Smooth muscle cell (in vitro differentiated cells): ENCODE results near the gene NPAS3. TPM values are rescaled to one million over a fixed set of nuclear protein-coding genes. Genes with fewer than 3 reads are reported as not detected.

ENCODE experiments used
- DNase-seq: peaks from one replicate; lab custom pipeline; 2025; ENCODE audit not compliant: unreplicated experiment; lab: John Stamatoyannopoulos, UW
- H2AFZ ChIP-seq: fragments of 200-600 bp; sonication (generic); 2 replicates; pipeline ENCODE4 v1.6.0; 2016; ENCODE audit warnings: antibody characterized with exemption, low read depth, mild to moderate bottlenecking
- H3F3A ChIP-seq: fragments of 200-600 bp; sonication (generic); 2 replicates; pipeline ENCODE4 v1.6.0; 2017; ENCODE audit warnings: antibody characterized with exemption, low read depth
- H3K27ac ChIP-seq: fragments of 200-600 bp; sonication (generic); 2 replicates; pipeline ENCODE4 v1.5.1; 2016; ENCODE audit warnings: low read depth, mild to moderate bottlenecking
- H3K27me3 ChIP-seq: fragments of 200-600 bp; sonication (generic); 2 replicates; pipeline ENCODE4 v1.6.1; 2016; ENCODE audit warnings: low read depth, mild to moderate bottlenecking
- H3K36me3 ChIP-seq: fragments of 200-600 bp; sonication (generic); 2 replicates; pipeline ENCODE4 v1.5.1; 2016; ENCODE audit warnings: low read depth
- H3K4me1 ChIP-seq: fragments of 200-600 bp; sonication (generic); 2 replicates; pipeline ENCODE4 v1.5.1; 2016; ENCODE audit warnings: low read depth
- H3K4me2 ChIP-seq: fragments of 200-600 bp; sonication (generic); 2 replicates; pipeline ENCODE4 v1.6.0; 2016; ENCODE audit warnings: mild to moderate bottlenecking
- H3K4me3 ChIP-seq: fragments of 200-600 bp; sonication (generic); 2 replicates; pipeline ENCODE4 v1.5.1; 2016; ENCODE audit warnings: mild to moderate bottlenecking
- H3K79me2 ChIP-seq: fragments of 200-600 bp; sonication (generic); 2 replicates; pipeline ENCODE4 v1.6.0; 2016; ENCODE audit warnings: low read depth, mild to moderate bottlenecking
- H3K9ac ChIP-seq: fragments of 200-600 bp; sonication (generic); 2 replicates; pipeline ENCODE4 v1.6.0; 2016; ENCODE audit warnings: low read depth
- H3K9me3 ChIP-seq: fragments of 200-600 bp; sonication (generic); replicated peaks from 2 replicates; pipeline ENCODE4 v1.5.1; 2016; ENCODE audit warnings: low read depth
- H4K20me1 ChIP-seq: fragments of 200-600 bp; sonication (generic); 2 replicates; pipeline ENCODE4 v1.6.0; 2016; ENCODE audit warnings: low read depth
- WGBS: methylation state at CpG from one replicate; pipeline ENCODE4 v1.1.7; 2016; ENCODE audit warnings: low lambda C conversion rate; 5-methylcytosine and 5-hydroxymethylcytosine counted together
- polyA plus RNA-seq: library from polyadenylated mRNA; unstranded; fragments of >200 nt; fragmentation: Nextera tagmentation; extraction: Ambion mirVana; gene quantifications from 2 replicates; pipeline ENCODE4 v1.2.1, GENCODE V29; 2016
- total RNA-seq: library from RNA; depleted of rRNA; stranded (reverse); fragments of >200 nt; gene quantifications from 2 replicates; pipeline ENCODE4 v1.2.3, GENCODE V29; 2014
- TF ChIP-seq, protein P1 (sequence below): fragments of 200-600 bp; sonication (generic); IDR thresholded peaks from 2 replicates; pipeline ENCODE4 v1.5.1; 2017; ENCODE audit warnings: borderline replicate concordance, mild to moderate bottlenecking, antibody characterized with exemption; ENCODE audit not compliant: insufficient read depth, poor library complexity, severe bottlenecking

The NPAS3 gene
- total and polyA plus RNA-seq, 2 experiments from 2014 or later: 0.79 to 2.0 TPM

DNA sequence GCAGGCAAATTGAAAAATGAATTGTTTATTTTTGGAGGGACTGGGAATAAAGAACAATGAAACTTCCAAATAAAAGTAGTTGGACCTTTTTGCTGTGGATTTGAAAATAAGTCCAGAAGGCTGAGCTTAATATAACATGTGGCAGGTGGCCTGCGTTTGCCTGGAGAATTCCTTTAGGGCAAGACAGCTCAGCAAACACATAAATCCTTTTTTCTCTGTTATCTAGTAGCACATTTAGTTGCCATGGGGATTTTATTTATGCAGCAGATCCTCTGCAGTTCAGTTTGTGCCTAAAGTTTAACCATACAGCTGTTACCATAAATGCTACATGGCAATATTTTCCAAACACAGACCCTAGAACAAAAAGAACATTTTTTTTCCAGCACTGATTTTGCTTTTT, 180.0 kb downstream of the NPAS3 start:
- no peak overlapping the region for H2AFZ ChIP-seq
- H3K4me2 ChIP-seq: no peak overlapping the region
- no peak overlapping the region for H3K27ac ChIP-seq
- H3K4me3 ChIP-seq: no peak overlapping the region
- no peaks in the 10 kb centered on the region for H3K4me1 ChIP-seq
- no peaks in the 10 kb centered on the region for H3K79me2 ChIP-seq
- DNase-seq: no peak
- H3K27me3 ChIP-seq: no peaks in the 10 kb centered on the region
- H3K36me3 ChIP-seq: no peaks in the 10 kb centered on the region
- no peaks in the 10 kb centered on the region for H3F3A ChIP-seq
- no peaks in the 10 kb centered on the region for H3K9me3 ChIP-seq
- TF ChIP-seq, protein P1, sequence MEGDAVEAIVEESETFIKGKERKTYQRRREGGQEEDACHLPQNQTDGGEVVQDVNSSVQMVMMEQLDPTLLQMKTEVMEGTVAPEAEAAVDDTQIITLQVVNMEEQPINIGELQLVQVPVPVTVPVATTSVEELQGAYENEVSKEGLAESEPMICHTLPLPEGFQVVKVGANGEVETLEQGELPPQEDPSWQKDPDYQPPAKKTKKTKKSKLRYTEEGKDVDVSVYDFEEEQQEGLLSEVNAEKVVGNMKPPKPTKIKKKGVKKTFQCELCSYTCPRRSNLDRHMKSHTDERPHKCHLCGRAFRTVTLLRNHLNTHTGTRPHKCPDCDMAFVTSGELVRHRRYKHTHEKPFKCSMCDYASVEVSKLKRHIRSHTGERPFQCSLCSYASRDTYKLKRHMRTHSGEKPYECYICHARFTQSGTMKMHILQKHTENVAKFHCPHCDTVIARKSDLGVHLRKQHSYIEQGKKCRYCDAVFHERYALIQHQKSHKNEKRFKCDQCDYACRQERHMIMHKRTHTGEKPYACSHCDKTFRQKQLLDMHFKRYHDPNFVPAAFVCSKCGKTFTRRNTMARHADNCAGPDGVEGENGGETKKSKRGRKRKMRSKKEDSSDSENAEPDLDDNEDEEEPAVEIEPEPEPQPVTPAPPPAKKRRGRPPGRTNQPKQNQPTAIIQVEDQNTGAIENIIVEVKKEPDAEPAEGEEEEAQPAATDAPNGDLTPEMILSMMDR: no peak
- no peak overlapping the region for H3K9ac ChIP-seq
- WGBS: 30% methylated on average over 1 of the region's 1 CpG
- no peaks in the 10 kb centered on the region for H4K20me1 ChIP-seq

DNA sequence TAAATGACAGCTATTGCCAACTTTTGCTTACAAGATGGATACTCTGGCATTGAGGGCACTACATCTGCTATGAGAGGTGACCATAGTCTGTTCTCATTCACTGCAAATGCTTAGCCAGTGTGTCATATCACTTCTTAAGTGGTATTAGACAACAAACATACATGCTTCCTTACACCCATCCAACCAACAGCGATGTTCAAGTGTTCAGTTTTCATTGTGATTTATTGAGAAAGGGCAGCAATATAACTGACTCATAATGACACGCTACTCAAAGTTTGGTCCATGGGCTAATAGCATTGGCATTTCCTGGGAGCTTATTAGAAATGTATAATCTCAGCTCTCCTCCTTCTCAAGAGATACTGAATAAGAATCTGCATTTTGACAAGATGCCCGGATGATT, 181.7 kb downstream of the NPAS3 start:
- Histone ChIP-seq H3K9ac (no peak overlapping the region), H3K79me2 (no peaks in the 10 kb centered on the region), H3K4me3 (no peak overlapping the region), H3K27me3 (no peaks in the 10 kb centered on the region), H3K4me2 (no peak overlapping the region), H3K4me1 (no peaks in the 10 kb centered on the region), H4K20me1 (no peaks in the 10 kb centered on the region), H3F3A (no peaks in the 10 kb centered on the region), H3K27ac (no peak overlapping the region), H3K36me3 (no peaks in the 10 kb centered on the region), H2AFZ (no peak overlapping the region), H3K9me3 (no peaks in the 10 kb centered on the region)
- DNase-seq: no peak
- WGBS: 72% methylated on average over 3 of the region's 3 CpGs
- TF ChIP-seq, protein P1: no peak

DNA sequence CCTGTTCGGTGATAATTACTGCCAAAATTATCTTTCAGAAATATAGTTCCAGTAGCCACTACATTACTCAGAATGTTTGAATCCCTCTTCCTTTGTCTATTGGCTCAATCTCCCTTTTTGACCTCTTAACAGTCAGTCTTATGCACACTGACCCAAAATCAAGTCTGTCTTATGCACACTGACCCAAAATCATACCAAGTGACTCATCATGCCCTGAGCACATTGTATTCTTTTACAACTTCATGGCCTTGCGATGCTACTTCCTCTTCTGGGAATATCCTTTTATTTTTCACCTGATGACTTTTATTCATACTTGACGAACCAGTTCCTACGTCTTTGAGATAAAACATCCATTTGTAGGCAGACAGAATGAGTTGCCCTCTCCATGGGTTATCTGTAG, 182.3 kb downstream of the NPAS3 start:
- Histone ChIP-seq H3K4me1 (no peaks in the 10 kb centered on the region), H3K27ac (no peak overlapping the region)
- DNase-seq: no peak

DNA sequence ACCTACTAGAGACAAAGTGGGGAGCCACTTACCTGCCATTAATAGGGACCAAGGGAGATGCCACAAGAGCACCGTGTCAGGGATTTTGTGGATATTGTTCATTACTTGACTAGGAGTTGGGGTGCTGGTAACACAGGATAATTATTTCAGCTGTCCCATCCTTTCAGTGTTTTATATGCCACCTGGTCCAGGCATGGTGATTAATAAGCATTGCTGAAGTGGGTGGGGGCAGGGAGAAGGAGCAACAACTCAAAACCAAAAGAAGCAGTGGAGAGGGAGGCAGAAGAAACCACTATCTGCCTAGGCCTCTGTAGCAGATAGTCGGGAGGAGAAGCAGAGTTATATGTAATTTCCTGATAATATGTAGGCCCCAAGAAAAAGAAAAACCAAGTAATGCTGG, 184.6 kb downstream of the NPAS3 start:
- Histone ChIP-seq H3F3A (no peaks in the 10 kb centered on the region), H3K36me3 (no peaks in the 10 kb centered on the region), H3K79me2 (no peaks in the 10 kb centered on the region), H3K27ac (no peak overlapping the region), H3K9me3 (no peaks in the 10 kb centered on the region), H3K4me2 (no peak overlapping the region), H4K20me1 (no peaks in the 10 kb centered on the region), H2AFZ (no peak overlapping the region), H3K4me1 (no peaks in the 10 kb centered on the region), H3K9ac (no peak overlapping the region), H3K4me3 (no peak overlapping the region), H3K27me3 (no peaks in the 10 kb centered on the region)
- WGBS: 79% methylated on average over 2 of the region's 2 CpGs
- TF ChIP-seq, protein P1: no peak
- DNase-seq: no peak

More for the DNA sequence above, 182.3 kb downstream of the NPAS3 start:
- no peaks in the 10 kb centered on the region for H3K9me3 ChIP-seq
- H3F3A ChIP-seq: no peaks in the 10 kb centered on the region
- H3K79me2 ChIP-seq: no peaks in the 10 kb centered on the region
- no peak overlapping the region for H3K4me2 ChIP-seq
- H3K36me3 ChIP-seq: no peaks in the 10 kb centered on the region
- H3K4me3 ChIP-seq: no peak overlapping the region
- 87% methylated on average over 4 of the region's 4 CpGs for WGBS
- no peaks in the 10 kb centered on the region for H3K27me3 ChIP-seq
- no peak overlapping the region for H3K9ac ChIP-seq
- no peak overlapping the region for H2AFZ ChIP-seq
- no peaks in the 10 kb centered on the region for H4K20me1 ChIP-seq
- TF ChIP-seq, protein P1: no peak
